Putamen (tissue), 1 donor: ENCODE measurements around the gene SFT2D1.
"Not testable (repeated sequence)": the region's sequence is repeated elsewhere in the genome, so short reads cannot be mapped to it uniquely, and the experiment has no call there.

Experiments
- DNase-seq: peaks from one replicate; pipeline ENCODE4 v3.0.0-alpha.2; 2016; ENCODE audit warnings: low spot score

SFT2D1 gene

GRCh38 chr6:166364456-166364855, 22.1 kb upstream of the SFT2D1 start:
- no peak for DNase-seq

- DNase-seq, result not testable (repeated sequence)
Observed at GRCh38 chr6:166362427-166362826, 20.1 kb upstream of the SFT2D1 start.

GRCh38 chr6:166361077-166361429, 18.7 kb upstream of the SFT2D1 start:
- no peak for DNase-seq

- DNase-seq, result no peak
Observed at GRCh38 chr6:166360243-166361076, 18.1 kb upstream of the SFT2D1 start.

GRCh38 chr6:166355552-166355951, 13.2 kb upstream of the SFT2D1 start:
- DNase-seq, result no peak

GRCh38 chr6:166354965-166355364, 12.6 kb upstream of the SFT2D1 start:
- no peak for DNase-seq

- no peak for DNase-seq
Observed at GRCh38 chr6:166354143-166354542, 11.8 kb upstream of the SFT2D1 start.

GRCh38 chr6:166353507-166353906, 11.2 kb upstream of the SFT2D1 start:
- no peak for DNase-seq

- no peak for DNase-seq
Observed at GRCh38 chr6:166352923-166353322, 10.6 kb upstream of the SFT2D1 start.

GRCh38 chr6:166351715-166352285, 9.5 kb upstream of the SFT2D1 start:
- peak; percentile 29 for DNase-seq

- DNase-seq, result no peak
Observed at GRCh38 chr6:166348305-166348949, 6.1 kb upstream of the SFT2D1 start.

GRCh38 chr6:166346965-166347364, 4.6 kb upstream of the SFT2D1 start:
- DNase-seq, result no peak

- DNase-seq, result no peak
Observed at GRCh38 chr6:166346449-166346848, 4.1 kb upstream of the SFT2D1 start.

GRCh38 chr6:166345672-166346071, 3.3 kb upstream of the SFT2D1 start:
- DNase-seq, result not testable (repeated sequence)

- DNase-seq, result not testable (repeated sequence)
Observed at GRCh38 chr6:166344921-166345320, 2.6 kb upstream of the SFT2D1 start.

GRCh38 chr6:166344240-166344639, 1.9 kb upstream of the SFT2D1 start:
- no peak for DNase-seq

GRCh38 chr6:166343150-166343487, 774 bp upstream of the SFT2D1 start:
- no peak for DNase-seq

- DNase-seq, result no peak
Observed at GRCh38 chr6:166341977-166342348, 382 bp downstream of the SFT2D1 start.

- no peak for DNase-seq
Observed at GRCh38 chr6:166341464-166341863, 881 bp downstream of the SFT2D1 start.

- no peak for DNase-seq
Observed at GRCh38 chr6:166338854-166339253, 3.5 kb downstream of the SFT2D1 start.

- DNase-seq, result no peak
Observed at GRCh38 chr6:166336847-166337246, 5.5 kb downstream of the SFT2D1 start.

GRCh38 chr6:166335378-166336302, 6.7 kb downstream of the SFT2D1 start:
- no peak for DNase-seq
